GM12878 (cell line): ENCODE data around the gene NUDT16. TPM values are rescaled to one million over a fixed set of nuclear protein-coding genes. Genes with fewer than 3 reads are reported as not detected.

ENCODE experiments used
- BHLHE40 ChIP-seq, 2 experiments: fragments of 450-650 bp in 1 of 2; IDR thresholded peaks; 2 replicates each; pipeline ENCODE4 v1.6.1; 2011 to 2017; ENCODE audit warnings: low read depth in 2 of 2, borderline replicate concordance in 1 of 2, improper control_type of control experiment in 1 of 2, low read length in 1 of 2, mild to moderate bottlenecking in 1 of 2
- CREB1 ChIP-seq: IDR thresholded peaks from 2 replicates; pipeline ENCODE4 v1.6.1; 2012; ENCODE audit warnings: low read depth, mild to moderate bottlenecking, inconsistent platforms
- EED ChIP-seq: sonication (generic); IDR thresholded peaks from 2 replicates; pipeline ENCODE4 v1.6.1; 2016; ENCODE audit warnings: antibody characterized with exemption, low read depth
- EP300 ChIP-seq, 2 experiments: fragments of 150-350 bp in 1 of 2; IDR thresholded peaks; 2 replicates each; pipeline ENCODE4 v1.6.1; 2011 to 2012; ENCODE audit warnings: low read depth in 2 of 2, low read length in 2 of 2, borderline replicate concordance in 1 of 2, improper control_type of control experiment in 1 of 2, inconsistent platforms in 1 of 2; ENCODE audit not compliant: control insufficient read depth in 1 of 2
- MYC ChIP-seq: IDR thresholded peaks from 2 replicates; pipeline ENCODE4 v1.6.1; 2011; ENCODE audit warnings: mild to moderate bottlenecking, low read length, moderate library complexity, inconsistent platforms; ENCODE audit not compliant: insufficient read depth, insufficient replicate concordance, insufficient read length, severe bottlenecking
- NR2C1 ChIP-seq: fragments of 450-650 bp; IDR thresholded peaks from 2 replicates; pipeline ENCODE4 v1.6.1; 2017; ENCODE audit warnings: antibody characterized with exemption, mild to moderate bottlenecking, moderate library complexity
- PKNOX1 ChIP-seq: fragments of 450-650 bp; IDR thresholded peaks from 2 replicates; pipeline ENCODE4 v1.6.1; 2016; ENCODE audit warnings: mild to moderate bottlenecking
- POLR2AphosphoS2 ChIP-seq: IDR thresholded peaks from 2 replicates; pipeline ENCODE4 v1.6.1; 2011; ENCODE audit warnings: low read depth, mild to moderate bottlenecking, low read length, improper control_type of control experiment, moderate library complexity
- SREBF2 ChIP-seq: IDR thresholded peaks from 2 replicates; pipeline ENCODE4 v1.6.1; 2012; ENCODE audit warnings: mild to moderate bottlenecking, low read length
- TCF12 ChIP-seq: IDR thresholded peaks from 2 replicates; pipeline ENCODE4 v1.6.1; 2011; ENCODE audit warnings: low read depth, mild to moderate bottlenecking, low read length
- ZBTB11 ChIP-seq: fragments of 450-650 bp; formaldehyde crosslinking; IDR thresholded peaks from 2 replicates; pipeline ENCODE4 v1.5.0; 2022; ENCODE audit warnings: mild to moderate bottlenecking, missing genetic modification characterization
- ZBTB33 ChIP-seq: fragments of 450-650 bp; IDR thresholded peaks from 2 replicates; pipeline ENCODE4 v1.6.1; 2017; ENCODE audit warnings: mild to moderate bottlenecking
- polyA plus RNA-seq, 11 experiments: library from polyadenylated mRNA; depleted of rRNA in 4 of 11; unstranded in 6 of 11; stranded (reverse) in 5 of 11; fragments of >200 nt; fragmentation: Nextera tagmentation in 4 of 11; fragmentation: Illumina TruSeq in 1 of 11; extraction: Ambion mirVana in 4 of 11; extraction: Trizol in 1 of 11; gene quantifications; 1 replicate in 1 of 11; 2 replicates in 10 of 11; pipeline versions ENCODE4 v1.2.1 to v1.2.3, GENCODE V29; 2011 to 2016; ENCODE audit warnings: inconsistent platforms in 2 of 11, missing spikeins in 2 of 11, low read depth in 1 of 11
- total RNA-seq, 4 experiments: library from RNA; depleted of rRNA in 3 of 4; stranded (reverse); fragments of >200 nt in 3 of 4; fragmentation: Illumina TruSeq in 1 of 4; extraction: Trizol in 1 of 4; gene quantifications; 2 replicates each; pipeline versions ENCODE4 v1.2.1 to v1.2.3, GENCODE V29; 2013 to 2021
- TF ChIP-seq, protein P1 (sequence below): fragments of 450-650 bp; IDR thresholded peaks from 2 replicates; pipeline ENCODE4 v1.6.1; 2017; ENCODE audit warnings: mild to moderate bottlenecking, low read depth, inconsistent platforms; ENCODE audit not compliant: poor library complexity, severe bottlenecking
- TF ChIP-seq, protein P2 (sequence below): fragments of 450-650 bp; IDR thresholded peaks from 2 replicates; pipeline ENCODE4 v1.6.1; 2017; ENCODE audit warnings: borderline replicate concordance
- TF ChIP-seq, protein P3 (sequence below): IDR thresholded peaks from 2 replicates; pipeline ENCODE4 v1.6.1; 2012; ENCODE audit warnings: low read depth, low read length, improper control_type of control experiment

The NUDT16 gene
- total and polyA plus RNA-seq, 10 of the 15 experiments (the other 5 are each of a cell fraction or from before 2014, with no cell fraction given): 1.4 to 16.6 (median 10.4) TPM

GRCh38 chr3:131381445-131382291 is at the start of gene NUDT16 (continued):
- TF ChIP-seq ZBTB11 (CRISPR knock-in tag) (no peak), ZBTB33 (no peak), EP300 (IDR thresholded peaks at IDR 0.05; ENCODE audit: borderline replicate concordance in 1 of 2, control insufficient read depth in 1 of 2, low read depth in 2 of 2, low read length in 2 of 2) (no peak), EED (no peak), POLR2AphosphoS2 (0 out of 2 replicates have a peak, but pooled peaks have one; percentile 66), CREB1 (0 out of 2 replicates have a peak, but pooled peaks have one; percentile 61), NR2C1 (no peak), PKNOX1 (no peak), TCF12 (no peak), BHLHE40 (IDR thresholded peaks at IDR 0.05; ENCODE audit: borderline replicate concordance in 1 of 2, low read depth in 2 of 2, low read length in 1 of 2) (peak in 1 of 2 experiments; percentile 33; a peak in 2 of 4 replicates), SREBF2 (peak; percentile 70), MYC (peak; percentile 17)
- TF ChIP-seq, protein P1, sequence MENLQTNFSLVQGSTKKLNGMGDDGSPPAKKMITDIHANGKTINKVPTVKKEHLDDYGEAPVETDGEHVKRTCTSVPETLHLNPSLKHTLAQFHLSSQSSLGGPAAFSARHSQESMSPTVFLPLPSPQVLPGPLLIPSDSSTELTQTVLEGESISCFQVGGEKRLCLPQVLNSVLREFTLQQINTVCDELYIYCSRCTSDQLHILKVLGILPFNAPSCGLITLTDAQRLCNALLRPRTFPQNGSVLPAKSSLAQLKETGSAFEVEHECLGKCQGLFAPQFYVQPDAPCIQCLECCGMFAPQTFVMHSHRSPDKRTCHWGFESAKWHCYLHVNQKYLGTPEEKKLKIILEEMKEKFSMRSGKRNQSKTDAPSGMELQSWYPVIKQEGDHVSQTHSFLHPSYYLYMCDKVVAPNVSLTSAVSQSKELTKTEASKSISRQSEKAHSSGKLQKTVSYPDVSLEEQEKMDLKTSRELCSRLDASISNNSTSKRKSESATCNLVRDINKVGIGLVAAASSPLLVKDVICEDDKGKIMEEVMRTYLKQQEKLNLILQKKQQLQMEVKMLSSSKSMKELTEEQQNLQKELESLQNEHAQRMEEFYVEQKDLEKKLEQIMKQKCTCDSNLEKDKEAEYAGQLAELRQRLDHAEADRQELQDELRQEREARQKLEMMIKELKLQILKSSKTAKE: no peak
- TF ChIP-seq, protein P2, sequence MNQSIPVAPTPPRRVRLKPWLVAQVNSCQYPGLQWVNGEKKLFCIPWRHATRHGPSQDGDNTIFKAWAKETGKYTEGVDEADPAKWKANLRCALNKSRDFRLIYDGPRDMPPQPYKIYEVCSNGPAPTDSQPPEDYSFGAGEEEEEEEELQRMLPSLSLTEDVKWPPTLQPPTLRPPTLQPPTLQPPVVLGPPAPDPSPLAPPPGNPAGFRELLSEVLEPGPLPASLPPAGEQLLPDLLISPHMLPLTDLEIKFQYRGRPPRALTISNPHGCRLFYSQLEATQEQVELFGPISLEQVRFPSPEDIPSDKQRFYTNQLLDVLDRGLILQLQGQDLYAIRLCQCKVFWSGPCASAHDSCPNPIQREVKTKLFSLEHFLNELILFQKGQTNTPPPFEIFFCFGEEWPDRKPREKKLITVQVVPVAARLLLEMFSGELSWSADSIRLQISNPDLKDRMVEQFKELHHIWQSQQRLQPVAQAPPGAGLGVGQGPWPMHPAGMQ: no peak
- TF ChIP-seq, protein P3, sequence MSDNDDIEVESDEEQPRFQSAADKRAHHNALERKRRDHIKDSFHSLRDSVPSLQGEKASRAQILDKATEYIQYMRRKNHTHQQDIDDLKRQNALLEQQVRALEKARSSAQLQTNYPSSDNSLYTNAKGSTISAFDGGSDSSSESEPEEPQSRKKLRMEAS: 0 out of 2 replicates have a peak, but pooled peaks have one; percentile 39
